Fibroblast of upper back skin (primary cell): Measurements from ENCODE around the gene DSTYK.
"Not testable (repeated sequence)": the region's sequence is repeated elsewhere in the genome, so short reads cannot be mapped to it uniquely, and the experiment has no call there.

ENCODE experiments used
- DNase-seq: peaks from one replicate; pipeline ENCODE4 v3.0.0-alpha.2; 2013

The DSTYK gene

GRCh38 chr1:205241366-205242030, 30.0 kb upstream of the DSTYK start:
- no peak for DNase-seq

- no peak for DNase-seq
These were observed 29.1 kb upstream of the DSTYK start for GRCh38 chr1:205240569-205240968.

- DNase-seq: no peak
These were observed 28.6 kb upstream of the DSTYK start for GRCh38 chr1:205240118-205240517.

- DNase-seq: no peak
These were observed 27.6 kb upstream of the DSTYK start for GRCh38 chr1:205239078-205239477.

DNA sequence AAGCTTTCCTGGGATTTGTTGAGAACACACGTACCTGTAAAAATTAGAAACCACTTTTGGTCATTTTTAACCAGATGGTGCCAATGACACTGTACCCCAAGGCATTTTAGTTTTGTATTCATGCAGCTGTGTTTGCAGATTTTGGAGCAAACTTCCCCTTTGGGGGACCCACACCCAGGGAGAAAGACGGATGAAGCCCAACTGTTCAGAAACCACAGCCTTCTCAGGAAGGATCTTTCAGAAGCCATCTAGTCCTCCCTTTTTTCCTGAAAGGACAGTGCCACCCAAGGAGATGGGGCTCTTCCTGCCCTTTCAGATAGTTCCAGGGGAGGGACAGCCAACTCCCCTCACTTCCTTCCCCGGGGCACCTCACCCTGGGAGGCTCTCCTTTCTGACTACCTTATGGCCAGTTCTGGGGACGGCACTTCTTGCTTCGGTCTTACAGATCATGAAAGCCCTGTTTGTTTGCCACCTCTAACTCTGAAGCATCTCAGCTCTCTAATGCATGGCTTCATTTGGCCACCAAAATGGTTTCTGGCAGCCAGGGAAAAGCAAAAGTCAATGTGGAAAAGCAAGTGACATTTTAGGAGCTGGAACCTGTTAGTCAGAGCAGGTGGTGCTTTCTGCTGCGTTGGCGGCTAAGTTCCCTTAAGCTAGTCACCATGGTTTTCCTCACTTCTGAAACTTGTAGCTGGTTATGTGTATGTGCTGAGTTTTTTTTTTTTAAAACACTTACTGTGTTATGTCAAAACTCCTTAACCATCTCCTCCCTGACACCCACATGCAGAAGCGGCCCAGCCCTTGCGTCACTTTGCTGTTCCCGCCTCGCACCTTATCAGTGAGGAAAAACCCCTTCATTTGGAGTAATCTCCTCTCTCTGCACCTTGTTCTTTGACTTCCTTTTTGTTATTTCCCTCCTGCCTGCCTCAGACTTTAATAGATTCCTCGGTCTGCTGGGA, 26.3 kb upstream of the DSTYK start:
- no peak for DNase-seq

DNA sequence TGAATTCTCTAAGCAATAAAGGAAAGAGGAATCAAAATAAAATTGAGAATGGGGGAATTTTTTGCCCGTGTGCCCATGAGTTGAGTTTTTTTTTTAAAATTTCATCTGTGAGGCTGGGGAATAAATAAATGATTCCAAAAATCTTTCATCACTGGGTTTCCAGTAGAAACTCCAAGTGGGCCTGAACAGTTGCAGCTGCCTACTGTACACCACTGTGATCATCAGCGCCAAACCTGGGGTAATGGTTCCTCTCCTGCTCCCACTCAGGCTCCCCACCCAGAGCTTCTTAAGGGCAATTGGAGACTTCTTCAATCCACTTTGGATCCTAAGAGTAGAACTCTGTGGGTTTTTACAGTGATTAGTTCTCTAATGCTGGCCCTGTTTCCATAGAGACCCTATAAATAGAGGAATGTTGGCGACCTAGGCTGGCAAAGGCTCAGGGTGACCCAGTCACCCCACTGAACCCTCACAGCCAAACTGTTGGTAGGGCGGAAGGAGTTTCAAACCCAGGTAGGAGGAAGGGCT, 25.5 kb upstream of the DSTYK start:
- DNase-seq: no peak

GRCh38 chr1:205236526-205236925, 25.0 kb upstream of the DSTYK start:
- DNase-seq: no peak

DNA sequence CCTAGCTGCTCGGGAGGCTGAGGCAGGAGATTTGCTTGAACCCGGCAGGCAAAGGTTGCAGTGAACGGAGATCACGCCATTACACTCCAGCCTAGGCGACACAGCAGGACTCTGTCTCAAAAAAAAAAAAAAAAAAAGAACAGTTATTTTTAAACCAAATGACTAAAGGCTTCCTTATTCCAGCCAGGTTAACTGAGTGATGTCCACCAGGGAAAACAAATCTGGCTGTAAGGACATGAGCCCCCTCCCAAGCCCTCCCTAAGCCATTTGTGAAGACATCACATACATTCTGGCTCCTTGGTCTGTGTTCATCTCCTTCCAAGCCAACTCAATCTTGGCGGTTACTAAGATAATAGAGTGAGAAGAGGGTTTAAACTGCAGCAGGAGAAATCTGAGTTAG, 24.4 kb upstream of the DSTYK start:
- DNase-seq: no peak

DNA sequence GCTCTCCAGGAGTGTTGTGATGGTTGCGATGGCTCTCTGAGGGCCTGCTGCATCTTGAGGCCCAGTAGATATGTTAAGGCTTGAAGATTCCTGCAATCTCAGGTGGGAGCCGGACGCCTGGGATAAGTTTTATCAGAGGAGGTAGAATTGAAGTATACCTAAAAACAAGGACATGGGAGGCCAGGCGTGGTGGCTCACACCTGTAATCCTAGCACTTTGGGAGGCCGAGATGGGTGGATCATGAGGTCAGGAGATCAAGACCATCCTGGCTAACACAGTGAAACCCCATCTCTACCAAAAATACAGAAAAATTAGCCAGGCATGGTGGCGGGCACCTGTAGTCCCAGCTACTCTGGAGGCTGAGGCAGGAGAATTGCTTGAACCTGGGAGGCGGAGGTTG, 22.5 kb upstream of the DSTYK start:
- not testable (repeated sequence) for DNase-seq

DNA sequence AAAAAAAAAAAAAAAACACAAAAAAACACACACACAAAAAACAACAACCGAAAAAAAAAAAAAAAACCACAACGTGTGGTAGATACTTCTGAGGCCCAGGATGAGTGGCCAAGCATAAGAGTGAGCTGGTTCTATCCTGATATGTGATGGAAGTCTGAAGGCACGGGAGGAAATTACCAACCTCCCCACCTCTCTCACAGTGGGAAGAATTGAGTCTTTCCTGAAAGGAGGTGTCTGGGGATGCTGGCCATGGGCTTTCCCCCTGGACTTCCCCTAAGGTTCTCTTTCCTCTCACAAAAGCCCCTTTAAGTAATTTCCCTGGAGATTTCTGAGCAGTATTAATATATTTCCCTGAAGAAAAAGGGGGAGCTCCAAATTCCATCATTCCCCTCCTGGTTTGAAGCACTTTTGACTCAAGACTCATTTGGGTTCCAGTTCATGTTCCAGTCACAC, 21.5 kb upstream of the DSTYK start:
- DNase-seq: no peak

- DNase-seq: no peak
These were observed 20.8 kb upstream of the DSTYK start for GRCh38 chr1:205232127-205232820.

DNA sequence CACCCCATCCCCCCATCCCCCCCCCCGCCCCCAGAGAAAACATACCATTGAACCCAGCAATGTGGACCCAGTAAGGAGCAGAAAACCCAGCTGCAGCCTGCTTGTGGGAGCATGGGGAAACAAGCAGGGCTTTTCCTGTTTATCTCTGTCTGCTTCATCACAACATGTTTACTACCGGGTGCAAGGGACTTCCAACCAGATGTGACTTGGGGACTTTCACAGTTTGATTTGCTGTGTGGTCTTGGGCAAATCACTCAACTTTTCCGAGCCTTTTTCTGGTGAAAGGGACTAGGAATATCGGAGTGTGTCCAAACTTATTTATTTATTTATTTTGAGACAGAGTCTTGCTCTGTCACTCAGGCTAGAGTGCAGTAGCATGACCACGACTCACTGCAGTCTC, 19.5 kb upstream of the DSTYK start:
- DNase-seq: no peak

DNA sequence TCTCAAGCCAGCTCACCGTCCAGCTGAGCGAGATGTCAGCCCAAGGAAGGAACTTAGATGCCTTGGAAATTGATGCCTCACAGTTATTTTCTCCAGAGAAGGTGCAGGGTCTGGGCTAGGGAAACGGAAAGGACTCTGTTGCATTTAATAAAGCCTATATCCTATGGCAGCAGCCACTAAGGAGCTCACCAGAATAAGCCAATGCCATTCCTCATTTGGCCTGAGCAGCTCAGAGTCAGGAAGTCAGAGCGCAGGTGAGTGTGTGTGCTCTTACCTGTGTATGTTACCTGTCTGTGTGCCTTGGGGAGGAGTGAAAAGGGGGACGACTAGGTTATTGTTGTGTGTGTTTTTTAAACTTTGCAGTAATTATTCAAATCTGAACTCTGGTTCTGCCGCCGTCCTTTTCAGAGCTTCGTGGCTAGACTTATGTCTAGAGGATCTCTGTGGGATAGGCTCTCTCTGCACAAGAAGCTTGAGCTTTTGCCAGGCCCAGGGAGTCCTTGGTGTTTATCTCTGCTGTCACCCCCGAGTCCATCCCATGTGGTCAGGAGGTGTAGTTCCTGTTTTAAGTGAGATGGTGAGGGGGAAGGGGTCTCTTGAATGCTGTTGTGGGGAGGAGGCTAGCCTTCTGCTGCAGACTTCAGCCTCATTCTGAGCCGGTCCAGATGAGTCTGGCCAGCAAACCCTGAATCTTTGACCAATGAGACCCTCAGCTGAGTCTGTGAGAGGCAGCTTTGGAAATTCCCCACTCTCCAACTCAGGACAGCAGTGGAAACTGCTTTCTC, 18.6 kb upstream of the DSTYK start:
- no peak for DNase-seq

- DNase-seq: peak; percentile 49
These were observed 17.9 kb upstream of the DSTYK start for GRCh38 chr1:205229399-205229871.

DNA sequence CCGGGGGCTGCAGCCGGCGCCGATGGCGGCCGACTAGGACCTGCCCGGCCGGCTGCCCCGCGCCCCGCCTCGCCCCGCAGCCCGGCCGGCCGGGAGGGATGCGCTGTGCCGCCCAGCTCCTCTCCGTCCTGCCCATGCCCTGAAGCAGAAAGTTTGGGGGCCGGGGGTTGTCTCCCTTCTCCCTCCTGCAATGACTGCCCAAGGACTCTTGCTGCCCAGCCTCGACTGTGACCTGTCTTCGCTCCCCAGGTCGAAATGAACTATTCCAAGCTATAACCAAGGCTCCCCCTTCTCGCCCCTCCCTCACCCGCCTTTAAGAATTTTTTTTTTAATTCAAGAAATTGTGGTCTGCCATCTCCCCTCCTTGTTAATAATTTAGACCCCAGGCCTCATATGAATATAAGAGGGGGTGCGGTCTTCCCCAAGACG, 16.6 kb upstream of the DSTYK start:
- no peak for DNase-seq

DNA sequence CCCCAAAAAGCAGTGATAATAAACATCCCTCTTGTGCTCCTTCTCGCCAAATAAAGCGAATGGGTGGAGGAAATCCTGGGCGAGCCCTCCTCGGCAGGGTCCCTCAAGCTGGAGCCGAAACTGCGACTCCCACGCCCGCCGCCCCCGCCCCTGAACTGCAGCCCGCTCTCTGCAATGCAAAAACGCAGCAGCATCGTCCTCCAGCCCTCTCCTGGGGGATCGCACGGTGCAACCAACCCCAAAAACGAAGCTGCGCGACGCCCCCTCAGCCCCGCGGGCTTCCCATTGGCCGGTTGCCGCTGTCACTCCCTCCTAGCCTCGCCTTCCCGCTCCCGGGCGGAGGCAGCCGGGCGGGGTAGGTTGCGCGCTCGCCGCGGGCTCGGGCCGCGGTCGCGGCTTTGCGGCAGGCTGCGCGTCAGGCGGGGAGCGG, 16.1 kb upstream of the DSTYK start, which contains the start of gene TMCC2:
TMCC2 (plus strand) TSS at position 363 of the 430 bp plus-strand sequence. CDS start 619 bp downstream, outside the sequence.
- DNase-seq: peak; percentile 89

- DNase-seq: peak; percentile 72
These were observed 15.5 kb upstream of the DSTYK start for GRCh38 chr1:205226868-205227583.

DNA sequence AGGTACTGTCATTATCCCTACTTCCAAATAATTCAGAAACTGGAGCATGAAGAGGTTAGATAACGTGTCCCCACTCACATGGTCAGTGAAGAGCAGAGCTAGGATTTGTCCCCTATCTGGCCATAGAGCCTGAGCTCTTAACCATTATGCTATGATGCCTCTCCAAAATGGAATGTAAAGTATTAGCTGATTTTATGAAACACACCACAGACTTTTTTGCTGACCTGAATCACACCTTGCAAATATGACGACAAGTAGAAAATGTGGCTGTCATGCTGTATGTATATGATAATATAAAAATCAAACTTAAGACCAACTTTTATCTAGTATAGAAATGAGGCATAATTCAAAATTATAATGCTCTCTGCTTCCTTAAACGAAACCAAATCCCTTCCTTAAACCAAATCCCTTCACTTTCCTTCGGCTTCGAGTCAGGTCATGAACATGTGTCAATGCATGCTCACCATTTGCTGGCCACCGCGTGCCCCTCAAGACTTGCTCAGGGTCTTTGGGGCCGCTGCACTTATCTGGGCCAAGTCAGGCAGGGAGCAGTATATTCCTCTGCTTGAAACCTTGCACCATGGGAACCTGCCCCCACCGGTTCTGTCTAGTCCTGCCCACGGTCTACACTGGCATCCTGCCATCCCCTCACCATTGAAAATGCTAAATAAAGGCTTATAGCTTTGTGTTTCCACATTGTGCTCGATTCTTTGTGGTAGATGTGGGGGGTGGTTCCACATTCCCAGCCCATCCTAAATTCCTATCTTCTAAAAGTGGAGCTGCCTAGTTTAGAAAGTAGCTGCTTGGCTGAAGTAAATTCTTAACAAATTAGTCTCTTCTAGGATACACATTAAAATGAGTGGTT, 14.6 kb upstream of the DSTYK start:
- peak; percentile 85 for DNase-seq

DNA sequence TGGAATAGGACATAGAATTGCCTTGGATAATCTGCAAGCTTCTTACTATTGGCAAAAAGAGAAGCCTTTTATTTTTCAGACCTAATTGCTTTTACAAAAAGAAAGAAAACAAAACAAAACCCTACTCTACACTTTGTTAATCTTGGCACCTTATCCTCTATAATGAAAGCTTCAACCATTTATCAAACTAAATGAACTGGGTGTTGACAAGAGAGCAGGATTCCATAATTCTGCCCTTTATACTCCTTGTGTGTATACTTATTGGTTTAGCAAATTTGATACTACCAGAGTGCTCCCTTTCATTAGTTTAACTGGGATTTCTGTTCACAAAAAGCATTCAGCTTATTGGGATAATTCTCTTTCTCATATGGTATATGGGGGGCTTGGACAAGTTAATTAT, 13.2 kb upstream of the DSTYK start:
- no peak for DNase-seq

- no peak for DNase-seq
These were observed 8.9 kb upstream of the DSTYK start for GRCh38 chr1:205220421-205220820.
